NCI-H2171 (cell line): ENCODE data around the gene DYNLRB1.

Experiments
- DNase-seq: peaks from one replicate; lab custom pipeline; 2025; lab: John Stamatoyannopoulos, UW

The DYNLRB1 gene

GRCh38 chr20:34558320-34559218, 42.3 kb downstream of the DYNLRB1 start, which contains the start of gene MAP1LC3A:
TSS of gene MAP1LC3A (plus strand) at chr20:34558718. CDS start at chr20:34558869, 151 bp downstream.
- DNase-seq = no peak

GRCh38 chr20:34559311-34560140, 43.3 kb downstream of the DYNLRB1 start:
- no peak for DNase-seq

GRCh38 chr20:34560141-34560523, 43.9 kb downstream of the DYNLRB1 start:
- DNase-seq = no peak

- no peak for DNase-seq
Measured at GRCh38 chr20:34560614-34561013, 44.4 kb downstream of the DYNLRB1 start.

GRCh38 chr20:34561661-34562060, 45.4 kb downstream of the DYNLRB1 start:
- no peak for DNase-seq

- DNase-seq = no peak
Measured at GRCh38 chr20:34562641-34563040, 46.4 kb downstream of the DYNLRB1 start.

- DNase-seq = no peak
Measured at GRCh38 chr20:34564833-34565232, 48.6 kb downstream of the DYNLRB1 start.

- DNase-seq = no peak
Measured at GRCh38 chr20:34566978-34567891, 51.0 kb downstream of the DYNLRB1 start.

- DNase-seq = no peak
Measured at GRCh38 chr20:34567892-34568865, 52.0 kb downstream of the DYNLRB1 start.

- DNase-seq = no peak
Measured at GRCh38 chr20:34569598-34569997, 53.4 kb downstream of the DYNLRB1 start.

- DNase-seq = no peak
Measured at GRCh38 chr20:34570859-34571306, 54.7 kb downstream of the DYNLRB1 start.

GRCh38 chr20:34571753-34572152, 55.5 kb downstream of the DYNLRB1 start:
- DNase-seq = no peak

- DNase-seq = no peak
Measured at GRCh38 chr20:34573541-34574300, 57.5 kb downstream of the DYNLRB1 start.

GRCh38 chr20:34574426-34574825, 58.2 kb downstream of the DYNLRB1 start:
- DNase-seq = no peak

GRCh38 chr20:34574861-34575260, 58.6 kb downstream of the DYNLRB1 start:
- DNase-seq = no peak

- DNase-seq = no peak
Measured at GRCh38 chr20:34575271-34575670, 59.0 kb downstream of the DYNLRB1 start.

- no peak for DNase-seq
Measured at GRCh38 chr20:34575756-34576155, 59.5 kb downstream of the DYNLRB1 start.

- DNase-seq = no peak
Measured at GRCh38 chr20:34577061-34577460, 60.8 kb downstream of the DYNLRB1 start.

- no peak for DNase-seq
Measured at GRCh38 chr20:34578025-34578424, 61.8 kb downstream of the DYNLRB1 start.

GRCh38 chr20:34578521-34578920, 62.3 kb downstream of the DYNLRB1 start:
- no peak for DNase-seq
